ENCODE results near the gene FAM228B.
"Not testable (repeated sequence)": the region's sequence is repeated elsewhere in the genome, so short reads cannot be mapped to it uniquely, and the experiment has no call there.

The FAM228B gene

GRCh38 chr2:24082787-24083566, 40.3 kb upstream of the FAM228B start:
- FAIRE-seq, result no peak
- no peak for TF ChIP-seq POLR2A (IDR thresholded peaks at IDR 0.05; ENCODE audit: low read depth, low read length)
- TF ChIP-seq POLR2AphosphoS5 (IDR thresholded peaks at IDR 0.05; ENCODE audit: low read depth, low read length), result no peak
- no peak for TF ChIP-seq TAF1 (IDR thresholded peaks at IDR 0.05; ENCODE audit: low read depth, low read length)
- DNase-seq (ENCODE audit: insufficient read length, low spot score), result no peak

DNA sequence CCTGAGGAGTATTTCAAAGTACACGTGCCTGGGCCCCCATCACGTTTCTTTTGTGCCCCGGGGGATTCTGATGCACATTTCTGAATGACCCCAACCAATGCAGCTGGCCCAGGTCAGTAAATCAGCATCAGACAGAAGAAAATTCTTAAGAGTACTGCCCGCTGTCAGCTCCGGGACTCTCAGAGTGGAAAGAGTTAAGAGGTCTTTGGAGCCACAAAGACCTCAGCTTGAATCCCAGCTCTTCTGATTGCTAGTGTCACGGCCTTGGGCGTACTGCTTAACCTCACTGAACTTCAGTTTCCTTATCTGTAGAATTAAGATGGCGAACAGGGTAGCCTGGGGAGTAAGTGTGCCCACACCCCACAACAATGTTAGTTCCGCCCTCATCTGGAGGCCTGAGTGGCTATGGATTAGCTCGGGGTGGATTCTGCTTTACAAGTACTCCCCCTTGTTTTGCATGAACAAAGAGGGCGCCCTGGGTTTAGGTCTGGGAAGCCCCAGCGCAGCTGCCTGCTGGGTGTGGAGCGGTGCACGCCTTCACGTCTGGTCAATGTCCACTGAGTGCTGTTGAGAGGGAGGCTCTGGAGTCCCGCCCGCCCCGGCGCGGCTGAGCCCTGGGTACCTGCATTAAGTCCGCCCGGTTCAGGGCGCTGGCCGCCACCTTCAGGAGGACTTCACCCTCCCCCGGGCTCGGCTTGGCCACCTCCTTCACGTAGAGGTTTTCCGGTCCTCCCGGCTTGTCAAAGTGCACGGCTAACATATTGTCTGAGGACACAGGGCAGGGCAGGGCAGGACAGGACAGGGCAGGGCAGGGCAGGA, 39.5 kb upstream of the FAM228B start:
- DNase-seq (ENCODE audit: insufficient read length, low spot score) (peak; percentile 80), FAIRE-seq (peak; percentile 92)
- TF ChIP-seq PAX5 (IDR thresholded peaks at IDR 0.05; ENCODE audit: insufficient read depth, low read length, severe bottlenecking) (no peak), POLR2AphosphoS5 (IDR thresholded peaks at IDR 0.05; ENCODE audit: low read depth, low read length) (peak; percentile 59; the same call in 1 of the 2 replicates), TAF1 (IDR thresholded peaks at IDR 0.05; ENCODE audit: low read depth, low read length) (peak; percentile 39; the same call in 1 of the 2 replicates), POLR2A (IDR thresholded peaks at IDR 0.05; ENCODE audit: low read depth, low read length) (peak; percentile 61), SPI1 (IDR thresholded peaks at IDR 0.05; ENCODE audit: low read depth, low read length) (peak; percentile 41; the same call in 1 of the 2 replicates), POU2F2 (IDR thresholded peaks at IDR 0.05; ENCODE audit: low read depth, low read length) (peak; percentile 76)

DNA sequence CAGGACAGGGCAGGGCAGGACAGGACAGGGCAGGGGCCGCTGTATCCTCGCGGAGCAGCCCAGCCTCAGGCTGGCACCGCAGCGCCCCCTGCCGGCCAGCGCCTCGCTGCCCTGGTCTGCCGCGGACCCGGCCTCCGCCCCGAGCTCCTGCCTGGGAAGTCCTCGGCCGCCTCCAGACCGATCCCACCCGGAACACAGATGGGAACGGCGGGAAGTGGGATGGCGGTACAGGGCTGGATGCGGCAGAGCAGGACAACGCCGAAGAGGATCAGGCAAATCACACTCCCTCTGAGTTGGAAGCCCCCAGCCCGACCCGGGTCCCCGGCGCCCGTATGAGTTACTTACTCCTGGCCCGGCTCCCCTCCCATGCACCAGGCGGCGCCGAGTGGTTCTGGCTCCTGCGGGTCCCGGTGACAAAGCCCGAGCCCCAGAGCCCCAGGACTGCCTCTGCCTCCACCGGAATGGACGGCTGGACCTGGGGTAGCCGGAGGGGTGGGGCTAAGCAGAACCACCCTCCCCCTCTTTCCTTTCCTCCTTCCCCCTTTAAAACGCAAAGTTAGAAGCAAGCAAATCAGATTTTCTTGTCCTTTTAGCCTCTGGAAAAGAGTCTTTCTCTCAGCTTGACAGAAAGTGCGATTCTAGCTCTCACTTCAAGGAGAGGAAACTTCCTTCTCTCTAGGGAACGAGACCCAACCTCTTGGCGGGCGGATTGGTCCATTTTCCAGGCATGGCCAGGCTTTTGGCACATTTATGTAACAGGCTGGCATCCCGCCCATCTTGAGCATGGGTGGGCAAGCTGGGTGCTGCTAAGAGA, 38.7 kb upstream of the FAM228B start, which contains the start of gene TP53I3:
TSS of gene TP53I3 (minus strand) at position 449 of the 814 bp plus-strand sequence. CDS start 508 bp downstream, outside the sequence.
- no peak for TF ChIP-seq PAX5 (IDR thresholded peaks at IDR 0.05; ENCODE audit: insufficient read depth, low read length, severe bottlenecking)
- TF ChIP-seq TAF1 (IDR thresholded peaks at IDR 0.05; ENCODE audit: low read depth, low read length), result peak; percentile 46; the same call in 1 of the 2 replicates
- FAIRE-seq (no peak), DNase-seq (ENCODE audit: insufficient read length, low spot score) (peak; percentile 91)

DNA sequence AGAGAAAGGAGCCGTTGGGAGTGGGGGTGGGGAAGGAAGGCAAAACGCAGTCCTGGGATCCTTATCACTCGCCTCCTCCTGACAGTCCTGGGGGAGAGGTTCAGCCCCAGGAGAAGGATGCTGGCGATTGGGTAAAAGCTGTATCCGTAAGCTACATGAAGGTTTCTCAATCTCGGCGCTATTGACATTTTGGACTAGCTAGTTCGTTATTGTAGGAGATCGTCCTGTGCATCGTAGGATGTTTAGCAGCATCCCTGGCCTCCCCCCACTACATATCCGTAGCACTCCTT, 38.1 kb upstream of the FAM228B start:
- no peak for FAIRE-seq
- TF ChIP-seq POLR2A (IDR thresholded peaks at IDR 0.05; ENCODE audit: low read depth, low read length) (no peak), TAF1 (IDR thresholded peaks at IDR 0.05; ENCODE audit: low read depth, low read length) (no peak), POU2F2 (IDR thresholded peaks at IDR 0.05; ENCODE audit: low read depth, low read length) (no peak), PAX5 (IDR thresholded peaks at IDR 0.05; ENCODE audit: insufficient read depth, low read length, severe bottlenecking) (no peak), POLR2AphosphoS5 (IDR thresholded peaks at IDR 0.05; ENCODE audit: low read depth, low read length) (no peak), SPI1 (IDR thresholded peaks at IDR 0.05; ENCODE audit: low read depth, low read length) (no peak)
- DNase-seq (ENCODE audit: insufficient read length, low spot score), result no peak

GRCh38 chr2:24086241-24086640, 37.0 kb upstream of the FAM228B start:
- TF ChIP-seq POLR2A (IDR thresholded peaks at IDR 0.05; ENCODE audit: low read depth, low read length) (no peak), TAF1 (IDR thresholded peaks at IDR 0.05; ENCODE audit: low read depth, low read length) (no peak), POU2F2 (IDR thresholded peaks at IDR 0.05; ENCODE audit: low read depth, low read length) (no peak), POLR2AphosphoS5 (IDR thresholded peaks at IDR 0.05; ENCODE audit: low read depth, low read length) (no peak), SPI1 (IDR thresholded peaks at IDR 0.05; ENCODE audit: low read depth, low read length) (no peak), PAX5 (IDR thresholded peaks at IDR 0.05; ENCODE audit: insufficient read depth, low read length, severe bottlenecking) (no peak)
- FAIRE-seq, result no peak

DNA sequence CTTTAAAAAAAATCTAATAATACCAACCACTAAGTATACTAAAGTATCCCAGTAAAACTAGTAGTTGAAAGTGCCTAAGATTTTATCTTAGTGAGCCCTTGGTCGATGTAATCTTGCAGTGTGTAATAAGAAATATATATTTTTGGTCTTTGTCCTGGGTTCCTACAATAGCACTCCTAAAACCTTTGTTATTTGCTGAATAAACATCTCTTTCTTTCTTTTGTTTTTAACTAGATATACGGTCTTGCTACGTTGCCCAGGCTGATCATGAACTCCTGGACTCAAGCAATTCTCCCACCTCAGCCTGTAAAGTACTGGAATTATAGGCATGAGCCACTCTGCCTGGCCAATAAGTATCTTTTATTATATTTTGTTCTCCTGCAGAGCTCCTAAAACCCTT, 36.2 kb upstream of the FAM228B start:
- TF ChIP-seq POLR2A (IDR thresholded peaks at IDR 0.05; ENCODE audit: low read depth, low read length), result no peak
- TF ChIP-seq PAX5 (IDR thresholded peaks at IDR 0.05; ENCODE audit: insufficient read depth, low read length, severe bottlenecking), result no peak
- no peak for TF ChIP-seq POU2F2 (IDR thresholded peaks at IDR 0.05; ENCODE audit: low read depth, low read length)
- no peak for TF ChIP-seq TAF1 (IDR thresholded peaks at IDR 0.05; ENCODE audit: low read depth, low read length)
- TF ChIP-seq SPI1 (IDR thresholded peaks at IDR 0.05; ENCODE audit: low read depth, low read length), result no peak
- no peak for TF ChIP-seq POLR2AphosphoS5 (IDR thresholded peaks at IDR 0.05; ENCODE audit: low read depth, low read length)
- no peak for DNase-seq (ENCODE audit: insufficient read length, low spot score)
- no peak for FAIRE-seq

More at GRCh38 chr2:24086241-24086640, 37.0 kb upstream of the FAM228B start:
- DNase-seq (ENCODE audit: insufficient read length, low spot score), result no peak

DNA sequence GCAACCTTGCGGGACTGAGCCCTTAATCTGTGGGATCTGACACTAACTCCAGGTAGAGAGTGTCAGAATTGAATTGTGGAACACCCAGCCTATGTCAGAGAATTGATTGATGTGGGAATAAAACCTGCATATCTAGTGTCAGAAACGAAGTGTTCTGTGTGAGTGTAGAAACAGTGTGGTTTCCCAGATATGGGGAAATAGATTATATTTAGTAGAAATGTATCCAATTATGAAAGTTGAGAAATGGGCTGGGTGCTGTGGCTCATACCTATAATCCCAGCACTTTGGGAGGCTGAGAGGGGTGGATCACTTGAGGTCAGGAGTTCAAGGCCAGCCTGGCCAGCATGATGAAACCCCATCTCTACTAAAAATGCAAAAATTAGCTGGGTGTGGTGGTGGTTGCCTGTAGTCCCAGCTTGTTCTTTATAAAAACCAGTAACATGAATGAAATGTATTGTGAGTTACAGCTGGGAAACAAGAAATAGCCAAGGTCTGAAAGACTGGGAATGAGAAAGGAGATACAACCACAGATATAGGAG, 34.4 kb upstream of the FAM228B start:
- DNase-seq (ENCODE audit: insufficient read length, low spot score), result no peak
- TF ChIP-seq SPI1 (IDR thresholded peaks at IDR 0.05; ENCODE audit: low read depth, low read length) (no peak), POU2F2 (IDR thresholded peaks at IDR 0.05; ENCODE audit: low read depth, low read length) (no peak), PAX5 (IDR thresholded peaks at IDR 0.05; ENCODE audit: insufficient read depth, low read length, severe bottlenecking) (no peak), POLR2AphosphoS5 (IDR thresholded peaks at IDR 0.05; ENCODE audit: low read depth, low read length) (no peak), TAF1 (IDR thresholded peaks at IDR 0.05; ENCODE audit: low read depth, low read length) (no peak), POLR2A (IDR thresholded peaks at IDR 0.05; ENCODE audit: low read depth, low read length) (no peak)

GRCh38 chr2:24093270-24093669, 30.0 kb upstream of the FAM228B start:
- FAIRE-seq; DNase-seq (ENCODE audit: insufficient read length, low spot score): not testable (repeated sequence)

More for the DNA sequence above, 34.4 kb upstream of the FAM228B start:
- no peak for FAIRE-seq

- not testable (repeated sequence) for FAIRE-seq; DNase-seq (ENCODE audit: insufficient read length, low spot score)
Measured at GRCh38 chr2:24095171-24095677, 28.0 kb upstream of the FAM228B start.

DNA sequence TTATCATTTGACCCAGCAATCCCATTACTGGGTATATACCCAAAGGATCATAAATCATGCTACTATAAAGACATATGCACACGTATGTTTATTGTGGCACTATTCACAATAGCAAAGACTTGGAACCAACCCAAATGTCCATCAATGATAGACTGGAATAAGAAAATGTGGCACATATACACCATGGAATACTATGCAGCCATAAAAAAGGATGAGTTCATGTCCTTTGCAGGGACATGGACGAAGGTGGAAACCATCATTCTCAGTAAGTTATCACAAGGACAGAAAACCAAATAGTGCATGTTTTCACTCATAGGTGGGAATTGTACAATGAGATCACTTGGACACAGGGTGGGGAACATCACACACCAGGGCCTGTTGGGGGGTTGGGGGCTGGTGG, 22.5 kb upstream of the FAM228B start:
- FAIRE-seq; DNase-seq (ENCODE audit: insufficient read length, low spot score): not testable (repeated sequence)

Data from GM12891 (cell line).